GM21528 (cell line): ENCODE measurements around the gene HMOX2.
A peak's percentile ranks its signal among the peaks of the same experiment; 100 is the strongest.

Experiments used
- ATAC-seq: cut with Tn5 transposase; IDR thresholded peaks from one replicate; pipeline ENCODE4 v1.9.1; 2021; ENCODE audit warnings: mild to moderate bottlenecking, moderate library complexity; ENCODE audit not compliant: unreplicated experiment, low FRiP score

Gene HMOX2

DNA sequence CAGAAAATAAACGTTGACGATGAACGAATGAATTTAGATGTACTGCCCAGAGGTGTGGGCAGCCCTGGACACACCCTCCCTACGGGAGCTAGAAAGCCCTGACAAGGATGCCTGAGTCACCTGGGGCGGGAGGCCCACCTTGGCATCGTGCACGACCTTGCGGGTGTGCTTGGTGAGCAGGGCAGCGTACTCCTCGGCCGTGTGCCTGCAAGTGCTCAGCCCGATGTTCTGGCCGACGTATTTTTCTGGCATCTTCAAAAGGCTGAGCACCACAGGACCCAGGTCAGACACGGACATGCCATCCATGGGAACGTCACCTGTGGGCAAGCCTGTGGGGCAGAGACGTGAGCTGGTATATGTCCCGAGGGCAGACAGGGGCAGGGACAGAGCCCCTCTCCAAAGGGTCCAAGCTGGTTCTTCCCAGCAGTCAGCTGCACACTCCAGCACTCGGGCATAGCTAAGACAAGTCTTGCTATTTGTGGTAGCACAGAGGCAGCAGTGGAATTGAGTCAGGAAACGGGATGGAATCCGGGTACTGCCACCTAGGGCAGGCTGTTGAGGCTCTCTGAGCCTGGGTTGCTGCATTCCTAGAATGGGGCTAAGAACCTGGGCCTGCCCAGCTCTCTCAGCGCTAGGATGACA lies 12.6 kb upstream of the HMOX2 start:
- no peak for ATAC-seq

GRCh38 chr16:4465977-4466779 lies 10.0 kb upstream of the HMOX2 start:
- ATAC-seq: no peak

DNA sequence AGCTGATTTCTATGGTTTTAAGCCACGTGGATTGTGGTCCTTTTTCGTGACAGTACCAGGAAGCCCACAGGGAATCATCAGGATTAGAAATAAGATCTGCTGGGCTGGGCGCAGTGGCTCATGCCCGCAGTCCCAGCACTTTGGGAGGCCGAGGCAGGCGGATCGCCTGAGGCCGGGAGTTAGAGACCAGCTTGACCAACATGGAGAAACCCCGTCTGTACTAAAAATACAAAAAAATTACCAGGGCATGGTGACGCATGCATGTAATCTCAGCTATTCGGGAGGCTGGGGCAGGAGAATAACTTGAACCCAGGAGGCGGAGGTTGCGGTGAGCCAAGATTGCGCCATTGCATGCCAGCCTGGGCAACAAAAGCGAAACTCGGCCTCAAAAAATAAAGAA lies 8.3 kb upstream of the HMOX2 start:
- no peak for ATAC-seq

GRCh38 chr16:4468972-4469371 lies 7.2 kb upstream of the HMOX2 start:
- no peak for ATAC-seq

GRCh38 chr16:4471869-4472268 lies 4.3 kb upstream of the HMOX2 start:
- ATAC-seq: no peak

GRCh38 chr16:4472880-4473279 lies 3.3 kb upstream of the HMOX2 start:
- ATAC-seq: no peak

GRCh38 chr16:4474192-4474961 lies 1.8 kb upstream of the HMOX2 start, which contains the start of gene NMRAL1:
TSS of gene NMRAL1 (minus strand) at chr16:4474625. CDS start at chr16:4474132, 493 bp downstream.
- peak; percentile 51 for ATAC-seq

- ATAC-seq: no peak
Measured at GRCh38 chr16:4477966-4478365, 1.8 kb downstream of the HMOX2 start.

DNA sequence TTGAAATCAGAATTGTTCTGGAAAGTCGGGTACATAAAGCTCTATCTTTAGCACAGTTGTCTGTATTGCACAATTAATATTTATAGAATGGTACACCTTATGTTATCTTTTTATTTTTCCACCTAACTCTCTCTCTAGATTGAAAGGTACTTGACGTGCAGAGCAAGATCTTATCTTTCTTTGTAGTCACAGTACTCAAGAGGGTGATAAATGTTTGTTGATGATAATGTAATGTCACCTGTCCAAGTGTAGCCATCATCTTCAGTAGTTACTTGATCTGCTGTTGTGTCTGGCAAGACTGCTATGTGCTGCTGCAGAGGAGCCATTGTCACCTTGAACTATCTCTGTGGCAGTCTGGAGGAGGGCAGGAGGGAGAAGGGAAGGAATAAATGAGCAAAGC lies 5.3 kb downstream of the HMOX2 start:
- no peak for ATAC-seq

DNA sequence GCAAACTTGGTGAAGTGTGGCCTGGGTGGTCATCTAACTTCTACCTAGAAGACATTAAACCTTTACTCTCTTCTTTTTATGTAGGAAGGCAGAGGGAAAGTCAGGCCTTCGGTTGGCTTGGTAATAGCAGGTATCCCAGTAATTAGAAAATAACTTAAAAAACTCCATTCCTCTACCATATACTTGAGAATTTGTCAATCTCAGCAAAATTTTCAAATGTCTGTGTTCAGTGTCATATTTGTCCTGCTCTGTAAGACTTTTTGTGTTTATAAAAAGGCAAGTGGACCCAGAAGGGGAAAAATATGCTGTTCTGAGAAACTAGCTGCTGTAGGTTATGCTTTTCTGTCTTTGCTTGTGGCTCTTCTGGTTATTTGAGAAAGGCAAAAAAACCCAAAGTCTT lies 5.8 kb downstream of the HMOX2 start:
- ATAC-seq: no peak

GRCh38 chr16:4486126-4486893 lies 10.1 kb downstream of the HMOX2 start:
- ATAC-seq: no peak

DNA sequence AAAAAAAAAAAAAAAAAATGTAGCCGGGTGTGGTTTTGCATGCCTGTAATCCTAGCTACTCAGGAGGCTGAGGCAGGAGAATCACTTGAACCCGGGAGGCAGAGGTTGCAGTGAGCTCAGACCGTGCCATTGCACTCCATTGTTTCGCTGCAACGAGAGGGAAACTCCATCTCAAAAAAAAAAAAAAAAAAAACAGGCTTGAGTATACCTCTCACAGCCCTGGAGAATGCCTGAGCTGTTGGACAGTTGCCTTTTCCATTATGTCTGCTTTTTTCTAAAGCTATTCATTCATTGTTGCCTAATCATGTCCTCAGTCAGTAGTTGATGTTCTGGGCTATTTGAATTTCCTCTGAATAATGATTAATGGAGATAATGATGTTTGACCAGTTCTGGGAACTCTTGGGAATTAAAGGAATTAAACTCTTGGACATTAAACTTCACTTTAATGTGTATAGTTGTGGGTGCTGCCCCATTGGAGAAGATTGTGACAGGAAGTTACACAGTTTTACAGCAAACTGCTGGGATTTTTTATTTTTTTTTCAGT lies 11.8 kb downstream of the HMOX2 start:
- ATAC-seq: no peak

DNA sequence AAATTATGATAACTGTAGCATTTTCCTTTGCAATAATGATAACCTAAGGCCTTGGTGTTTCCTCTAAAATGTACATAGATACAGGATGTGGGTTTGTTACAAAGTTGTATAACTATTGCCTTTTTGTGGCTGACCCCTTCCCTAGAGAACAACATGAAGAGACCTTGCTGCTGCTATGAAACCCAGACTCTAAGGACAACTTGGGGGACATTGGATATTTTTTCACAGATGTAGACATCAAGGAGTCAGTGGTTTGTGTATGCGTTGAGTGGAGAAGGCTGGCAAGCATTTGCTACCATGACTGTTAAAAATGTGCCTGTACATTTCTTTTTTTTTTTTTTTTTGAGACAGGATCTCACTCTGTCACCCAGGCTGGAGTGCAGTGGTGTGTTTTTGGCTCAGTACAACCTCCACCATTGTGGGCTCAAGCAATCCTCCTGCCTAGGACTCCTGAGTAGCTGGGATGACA lies 12.3 kb downstream of the HMOX2 start:
- ATAC-seq: no peak

DNA sequence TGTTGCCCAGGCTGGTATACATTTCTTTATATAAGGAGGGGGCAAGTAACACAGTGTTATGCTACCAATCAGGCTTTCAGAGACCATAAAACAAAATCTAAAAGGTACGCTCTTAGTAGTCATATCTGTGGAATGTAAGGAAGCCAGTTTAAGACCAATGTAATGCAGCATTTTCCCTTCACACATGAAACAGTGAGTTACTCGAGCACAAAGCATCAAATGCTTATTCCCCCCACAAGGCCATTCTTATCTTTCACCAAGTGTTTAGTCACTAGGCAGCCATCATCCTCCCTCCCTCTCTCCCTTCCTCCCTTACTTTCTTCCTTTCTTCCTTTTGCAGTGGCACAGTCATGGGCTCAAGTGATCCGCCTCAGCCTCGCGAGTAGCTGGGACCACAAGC lies 12.8 kb downstream of the HMOX2 start:
- ATAC-seq: no peak

DNA sequence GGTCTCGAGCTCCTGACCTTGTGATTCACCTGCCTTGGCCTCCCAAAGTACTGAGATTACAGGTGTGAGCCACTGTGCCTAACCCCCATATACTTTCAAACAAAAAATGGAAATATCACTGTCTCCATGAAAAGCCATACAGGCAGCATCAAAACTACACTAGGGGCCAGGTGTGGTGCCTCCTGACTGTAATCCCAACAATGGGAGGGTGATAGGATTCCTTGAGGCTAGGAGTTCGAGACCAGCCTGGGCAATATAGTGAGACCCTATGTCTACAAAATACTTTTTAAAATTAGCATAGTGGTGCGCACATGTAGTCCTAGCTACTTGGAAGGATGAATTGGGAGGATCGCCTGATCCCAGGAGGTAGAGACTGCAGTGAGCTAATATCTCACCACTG lies 15.7 kb downstream of the HMOX2 start:
- no peak for ATAC-seq

GRCh38 chr16:4494746-4495490 lies 18.7 kb downstream of the HMOX2 start:
- no peak for ATAC-seq

- ATAC-seq: no peak
Measured at GRCh38 chr16:4495766-4496165, 19.6 kb downstream of the HMOX2 start.

GRCh38 chr16:4496305-4496704 lies 20.1 kb downstream of the HMOX2 start:
- ATAC-seq: no peak

GRCh38 chr16:4498546-4499195 lies 22.5 kb downstream of the HMOX2 start:
- no peak for ATAC-seq
